Measurements from ENCODE around the gene GRID1. TPM values are rescaled to one million over a fixed set of nuclear protein-coding genes. Genes with fewer than 3 reads are reported as not detected.

The GRID1 gene
- total RNA-seq, 1 experiment from 2014 or later: not detected

GRCh38 chr10:86162036-86162435 lies 204.6 kb downstream of the GRID1 start:
- Histone ChIP-seq H2AFZ (no peak overlapping the region), H3K4me1 (replicated peaks; ENCODE audit: insufficient read depth) (no peaks in the 10 kb centered on the region), H3K27ac (no peak overlapping the region), H3K79me2 (ENCODE audit: low read depth) (no peaks in the 10 kb centered on the region), H3K9me3 (ENCODE audit: insufficient read depth, low read depth) (no peaks in the 10 kb centered on the region), H4K20me1 (ENCODE audit: insufficient read depth) (no peaks in the 10 kb centered on the region), H3K4me2 (no peak overlapping the region), H3K27me3 (ENCODE audit: insufficient read depth, low read depth) (no peaks in the 10 kb centered on the region; the same call in 1 of the 2 replicates), H3F3A (ENCODE audit: insufficient read depth, low read depth) (no peaks in the 10 kb centered on the region), H3K36me3 (ENCODE audit: low read depth) (no peaks in the 10 kb centered on the region), H3K9me2 (ENCODE audit: insufficient read depth) (no peaks in the 10 kb centered on the region), H3K4me3 (no peak overlapping the region)
- DNase-seq: no peak
- intact Hi-C loops (cut with micrococcal nuclease; ENCODE audit: unreplicated experiment): loop anchor here (10.0 kb wide), 1 partner anchor 1907 kb away; no protein-coding TSS in a partner anchor
- ChIA-PET POLR2A (ENCODE audit: unreplicated experiment) (no interaction called here), CTCF (no interaction called here)
- TF ChIP-seq EZH2 (IDR thresholded peaks at IDR 0.05; ENCODE audit: low read depth): no peak
- TF ChIP-seq CTCF (conservative IDR thresholded peaks at IDR 0.05): no peak
- BruUV-seq (replicated peaks): no TSS peak

- POLR2A ChIA-PET (ENCODE audit: unreplicated experiment): no interaction called here
- H3K4me2 ChIP-seq: no peak overlapping the region
- H3K4me3 ChIP-seq: no peak overlapping the region
- H3K27ac ChIP-seq: no peak overlapping the region
- no peaks in the 10 kb centered on the region for H3K36me3 ChIP-seq (ENCODE audit: low read depth)
- H3K9me2 ChIP-seq (ENCODE audit: insufficient read depth): no peaks in the 10 kb centered on the region
- no peak for TF ChIP-seq CTCF (conservative IDR thresholded peaks at IDR 0.05)
- TF ChIP-seq EZH2 (IDR thresholded peaks at IDR 0.05; ENCODE audit: low read depth): no peak
- H2AFZ ChIP-seq: no peak overlapping the region
- no peaks in the 10 kb centered on the region for H3K79me2 ChIP-seq (ENCODE audit: low read depth)
- H3K27me3 ChIP-seq (ENCODE audit: insufficient read depth, low read depth): no peaks in the 10 kb centered on the region; the same call in 1 of the 2 replicates
- no peak for DNase-seq
- BruUV-seq (replicated peaks): no TSS peak
- intact Hi-C loops (cut with micrococcal nuclease; ENCODE audit: unreplicated experiment): loop anchor here (10.0 kb wide), 1 partner anchor 1906 kb away; no protein-coding TSS in a partner anchor
- H3F3A ChIP-seq (ENCODE audit: insufficient read depth, low read depth): no peaks in the 10 kb centered on the region
- no peaks in the 10 kb centered on the region for H4K20me1 ChIP-seq (ENCODE audit: insufficient read depth)
- CTCF ChIA-PET: no interaction called here
- H3K9me3 ChIP-seq (ENCODE audit: insufficient read depth, low read depth): no peaks in the 10 kb centered on the region
- H3K4me1 ChIP-seq (replicated peaks; ENCODE audit: insufficient read depth): no peaks in the 10 kb centered on the region
Observed at GRCh38 chr10:86160890-86161585, 205.6 kb downstream of the GRID1 start.

GRCh38 chr10:86159797-86160196 lies 206.8 kb downstream of the GRID1 start:
- Histone ChIP-seq H3K4me2 (no peak overlapping the region), H3K4me3 (no peak overlapping the region), H3K36me3 (ENCODE audit: low read depth) (no peaks in the 10 kb centered on the region), H3K4me1 (replicated peaks; ENCODE audit: insufficient read depth) (no peaks in the 10 kb centered on the region), H3K79me2 (ENCODE audit: low read depth) (no peaks in the 10 kb centered on the region), H3F3A (ENCODE audit: insufficient read depth, low read depth) (no peaks in the 10 kb centered on the region), H4K20me1 (ENCODE audit: insufficient read depth) (no peaks in the 10 kb centered on the region), H3K9me3 (ENCODE audit: insufficient read depth, low read depth) (no peaks in the 10 kb centered on the region), H3K27me3 (ENCODE audit: insufficient read depth, low read depth) (no peaks in the 10 kb centered on the region; the same call in 1 of the 2 replicates), H2AFZ (no peak overlapping the region), H3K27ac (no peak overlapping the region), H3K9me2 (ENCODE audit: insufficient read depth) (no peaks in the 10 kb centered on the region)
- intact Hi-C loops (cut with micrococcal nuclease; ENCODE audit: unreplicated experiment): loop anchor here (10.0 kb wide), 1 partner anchor 1905 kb away; no protein-coding TSS in a partner anchor
- TF ChIP-seq EZH2 (IDR thresholded peaks at IDR 0.05; ENCODE audit: low read depth): no peak
- no peak for TF ChIP-seq CTCF (conservative IDR thresholded peaks at IDR 0.05)
- CTCF ChIA-PET: no interaction called here
- no peak for DNase-seq
- POLR2A ChIA-PET (ENCODE audit: unreplicated experiment): no interaction called here
- BruUV-seq (replicated peaks): no TSS peak
